RPMI8226 (cell line): ENCODE measurements around the gene GFER.
"Not testable (repeated sequence)": the region's sequence is repeated elsewhere in the genome, so short reads cannot be mapped to it uniquely, and the experiment has no call there.

Source experiments
- DNase-seq: peaks from one replicate; pipeline ENCODE4 v3.0.0-alpha.2; 2015

Gene GFER

GRCh38 chr16:2028620-2029220 lies 44.7 kb downstream of the GFER start:
- DNase-seq = no peak

- DNase-seq = no peak
Observed at GRCh38 chr16:2029350-2029749, 45.4 kb downstream of the GFER start.

- DNase-seq = no peak
Observed at GRCh38 chr16:2030036-2030435, 46.0 kb downstream of the GFER start.

- no peak for DNase-seq
Observed at GRCh38 chr16:2031081-2031577, 47.1 kb downstream of the GFER start.

- no peak for DNase-seq
Observed at GRCh38 chr16:2032285-2033056, 48.5 kb downstream of the GFER start.

- no peak for DNase-seq
Observed at GRCh38 chr16:2033057-2033908, 49.3 kb downstream of the GFER start.

- DNase-seq = not testable (repeated sequence)
Observed at GRCh38 chr16:2033909-2034695, 50.1 kb downstream of the GFER start.

- no peak for DNase-seq
Observed at GRCh38 chr16:2034696-2035430, 50.9 kb downstream of the GFER start.

- DNase-seq = no peak
Observed at GRCh38 chr16:2035431-2036199, 51.6 kb downstream of the GFER start.

- no peak for DNase-seq
Observed at GRCh38 chr16:2036200-2036966, 52.4 kb downstream of the GFER start.

- no peak for DNase-seq
Observed at GRCh38 chr16:2037115-2037514, 53.1 kb downstream of the GFER start.
